Measurements from ENCODE around the gene PDCD5. TPM values are rescaled to one million over a fixed set of nuclear protein-coding genes. Genes with fewer than 3 reads are reported as not detected.

PDCD5 gene, protein sequence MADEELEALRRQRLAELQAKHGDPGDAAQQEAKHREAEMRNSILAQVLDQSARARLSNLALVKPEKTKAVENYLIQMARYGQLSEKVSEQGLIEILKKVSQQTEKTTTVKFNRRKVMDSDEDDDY
- total RNA-seq: 57.9 and 58.0 TPM in 2 replicates

DNA sequence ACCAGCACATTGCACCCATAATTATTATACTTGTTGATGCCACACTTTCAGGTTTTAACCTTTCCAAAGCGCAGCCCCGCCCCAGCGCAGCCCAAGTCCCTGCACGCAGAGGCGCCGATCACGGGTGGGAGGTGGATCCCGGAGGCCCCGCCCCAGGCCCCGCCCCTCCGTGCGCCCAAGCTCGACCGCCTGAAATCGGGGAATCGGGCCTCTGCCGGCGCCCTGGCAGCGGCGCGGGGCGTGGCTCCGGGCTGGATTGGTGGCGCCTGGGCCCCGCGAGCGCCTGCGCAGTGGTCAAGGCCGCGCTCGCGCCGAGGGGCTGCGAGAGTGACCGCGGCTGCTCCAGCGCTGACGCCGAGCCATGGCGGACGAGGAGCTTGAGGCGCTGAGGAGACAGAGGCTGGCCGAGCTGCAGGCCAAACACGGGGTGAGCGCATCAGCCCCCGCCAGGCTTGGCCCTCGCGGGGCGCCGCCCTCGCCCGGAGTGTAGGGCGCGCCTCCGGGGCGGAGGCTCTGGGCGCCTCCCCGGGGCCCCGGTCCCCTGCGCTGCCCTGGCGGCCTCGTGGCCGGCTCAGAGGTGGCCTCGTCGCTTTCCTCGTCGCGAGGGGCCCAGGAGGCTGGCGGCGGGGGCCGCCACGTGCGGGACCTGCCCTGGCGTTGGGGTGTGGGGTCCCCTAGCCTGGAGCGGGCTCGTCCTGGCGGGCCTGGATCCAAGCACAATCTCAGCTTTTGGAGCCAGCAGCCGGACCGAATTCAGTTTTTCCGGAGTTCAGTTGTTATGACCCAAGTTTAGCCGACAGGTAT lies at the start of gene PDCD5:
PDCD5 (plus strand) TSS at position 290 of the 804 bp plus-strand sequence; CDS start at position 362, 72 bp downstream.

Other genes with a start within 250 kb of the PDCD5 start
- 8.9 and 12.0 TPM in 2 replicates for gene ZNF507, start 235.6 kb upstream of the PDCD5 start, total RNA-seq
- gene DPY19L3, start 175.4 kb upstream of the PDCD5 start, total RNA-seq: 23.1 and 26.2 TPM in 2 replicates
- gene ANKRD27, start 94.0 kb downstream of the PDCD5 start, total RNA-seq: 39.1 and 47.0 TPM in 2 replicates
- 0.98 and 1.1 TPM in 2 replicates for gene RGS9BP, start 94.7 kb downstream of the PDCD5 start, total RNA-seq
- 10.9 and 12.0 TPM in 2 replicates for gene NUDT19, start 110.6 kb downstream of the PDCD5 start, total RNA-seq
- gene TDRD12, start 138.6 kb downstream of the PDCD5 start, total RNA-seq: 0.17 and 0.22 TPM in 2 replicates

Data from dermis lymphatic vessel endothelial cell (primary cell).